LHCN-M2 (cell line): ENCODE data around the gene OR6F1. TPM values are rescaled to one million over a fixed set of nuclear protein-coding genes. Genes with fewer than 3 reads are reported as not detected.

Experiments
- total RNA-seq: library from RNA; depleted of rRNA; stranded (reverse); fragments of >200 nt; gene quantifications from 2 replicates; pipeline ENCODE4 v1.2.3, GENCODE V29; 2014; rRNA removed

OR6F1 gene
- total RNA-seq, 1 experiment from 2014 or later = not detected

Other genes starting within 250 kb of the OR6F1 start
- gene OR2C3, start 180.2 kb downstream of the OR6F1 start, total RNA-seq = not detected in 2 replicates
- not detected in 2 replicates for gene GCSAML, start 167.5 kb downstream of the OR6F1 start, total RNA-seq
- not detected in 2 replicates for gene OR2G2, start 128.3 kb downstream of the OR6F1 start, total RNA-seq
- not detected in 2 replicates for gene OR2G3, start 111.1 kb downstream of the OR6F1 start, total RNA-seq
- gene OR13G1, start 36.9 kb downstream of the OR6F1 start, total RNA-seq = not detected in 2 replicates
- not detected in 2 replicates for gene OR14K1, start 22.0 kb upstream of the OR6F1 start, total RNA-seq
- gene OR14A2, start 31.5 kb upstream of the OR6F1 start, total RNA-seq = not detected in 2 replicates
- gene OR1C1, start 43.9 kb upstream of the OR6F1 start, total RNA-seq = not detected in 2 replicates
- not detected in 2 replicates for gene OR14A16, start 107.5 kb upstream of the OR6F1 start, total RNA-seq
- not detected in 2 replicates for gene OR11L1, start 125.2 kb upstream of the OR6F1 start, total RNA-seq
- not detected in 2 replicates for gene TRIM58, start 140.5 kb upstream of the OR6F1 start, total RNA-seq
- not detected in 2 replicates for gene OR2W3, start 178.9 kb upstream of the OR6F1 start, total RNA-seq
- gene OR2T8, start 203.6 kb upstream of the OR6F1 start, total RNA-seq = not detected in 2 replicates
- not detected in 2 replicates for gene OR2AJ1, start 208.2 kb upstream of the OR6F1 start, total RNA-seq
- not detected in 2 replicates for gene OR2L8, start 232.2 kb upstream of the OR6F1 start, total RNA-seq
- not detected in 2 replicates for gene OR2AK2, start 248.6 kb upstream of the OR6F1 start, total RNA-seq